Gastrocnemius medialis (tissue), 4 donors: ENCODE results near the gene OMP.

Experiments
- CTCF ChIP-seq, 5 experiments: fragments of 450-650 bp in 3 of 5; fragments of 200-600 bp in 2 of 5; sonication (generic) in 2 of 5; IDR thresholded peaks in 4 of 5; conservative IDR thresholded peaks in 1 of 5; 1 replicate in 4 of 5; 2 replicates in 1 of 5; pipeline ENCODE4 v1.5.1; 2016 to 2019; ENCODE audit warnings: antibody characterized with exemption in 5 of 5, mild to moderate bottlenecking in 3 of 5, moderate library complexity in 3 of 5
- POLR2A ChIP-seq, 2 donors: fragments of 450-650 bp; IDR thresholded peaks; one replicate each; pipeline ENCODE4 v1.6.1; 2017; ENCODE audit warnings: antibody characterized with exemption in 2 of 2, mild to moderate bottlenecking in 2 of 2, moderate library complexity in 2 of 2

DNA sequence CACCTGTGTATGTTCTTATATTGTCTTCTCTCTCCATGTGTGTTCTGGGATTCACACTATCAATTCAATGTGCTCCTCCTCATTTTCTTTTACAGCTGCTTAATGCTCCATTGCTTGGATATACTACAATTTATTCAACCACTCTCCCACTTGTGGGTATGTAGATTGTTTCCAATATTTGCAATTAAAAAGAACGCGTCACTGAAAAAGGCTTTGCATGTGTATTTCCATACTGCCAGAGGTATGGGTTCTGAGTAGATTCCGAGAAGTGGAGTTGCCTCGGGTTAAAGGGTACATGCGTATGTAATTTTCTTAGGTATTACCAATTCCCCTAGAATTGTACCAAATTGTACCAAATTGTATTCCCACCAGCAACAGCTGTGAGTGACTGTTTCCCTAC lies 42.8 kb upstream of the OMP start:
- TF ChIP-seq POLR2A (IDR thresholded peaks at IDR 0.05), result no peak
- no peak for TF ChIP-seq CTCF (IDR thresholded peaks at IDR 0.05 in 4 of 5, conservative IDR thresholded peaks at IDR 0.05 in 1 of 5)
